Anterior cingulate cortex (tissue), 58 donors: ENCODE data around the gene SCRN1.
A peak's percentile ranks its signal among the peaks of the same experiment; 100 is the strongest.

Source experiments
- DNase-seq, 58 donors: peaks; one replicate each; lab custom pipeline; 2025; lab: John Stamatoyannopoulos, UW

SCRN1 gene

DNA sequence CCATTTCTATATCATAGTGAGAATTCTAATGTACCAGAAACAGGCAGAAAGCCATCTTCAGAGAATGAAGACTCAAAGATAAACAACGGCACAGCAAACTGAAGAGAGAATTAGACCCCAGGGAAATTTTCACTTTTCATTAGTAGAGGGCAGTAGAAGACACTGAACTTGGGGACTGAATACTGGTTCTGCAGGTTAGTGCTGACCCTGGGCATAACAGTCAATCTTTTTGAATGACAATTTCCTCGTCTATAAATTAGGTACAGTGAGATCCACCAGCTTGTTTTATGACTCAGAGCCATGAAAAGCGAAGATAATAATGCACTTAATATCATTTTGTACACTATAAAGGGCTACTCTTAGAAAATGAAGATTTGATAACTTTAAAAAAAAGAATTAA, 23.2 kb upstream of the SCRN1 start:
- DNase-seq = no peak

DNA sequence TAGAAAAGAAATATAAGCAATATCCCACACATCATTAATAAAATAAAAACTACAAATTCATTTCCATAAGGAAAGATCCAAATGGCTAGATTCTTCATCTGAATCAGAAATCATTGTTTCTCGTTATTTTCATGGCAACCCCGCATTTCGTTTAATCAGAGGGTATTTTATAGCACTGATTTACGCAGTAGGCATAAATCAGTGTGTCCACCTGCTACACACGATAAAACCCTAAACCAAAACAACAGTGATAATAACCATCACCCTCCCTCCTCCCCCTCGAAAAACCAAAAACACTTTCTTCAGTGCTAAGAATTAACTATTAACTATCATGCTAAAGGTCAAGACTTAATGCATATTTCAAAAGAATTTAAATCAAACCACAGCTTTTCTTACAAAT, 20.4 kb upstream of the SCRN1 start:
- no peak for DNase-seq

DNA sequence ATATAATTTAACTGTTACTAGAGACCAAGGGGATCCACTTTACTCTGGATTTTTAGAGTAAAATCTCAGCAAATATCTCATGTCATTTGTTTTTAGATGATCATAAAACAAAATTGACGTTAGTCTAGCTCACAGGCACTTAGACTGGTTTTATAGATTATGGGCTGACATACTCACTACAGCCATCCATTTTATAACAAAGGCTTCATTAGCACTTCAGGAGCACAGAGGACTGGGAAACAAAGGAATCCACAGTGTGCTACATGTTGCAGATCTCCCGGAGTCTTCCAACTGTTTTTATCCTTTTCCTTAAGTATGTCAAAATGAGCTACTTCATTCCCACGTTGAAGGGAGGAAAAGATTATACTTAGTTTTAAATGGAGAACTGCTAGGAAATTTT, 15.9 kb upstream of the SCRN1 start:
- DNase-seq = no peak

DNA sequence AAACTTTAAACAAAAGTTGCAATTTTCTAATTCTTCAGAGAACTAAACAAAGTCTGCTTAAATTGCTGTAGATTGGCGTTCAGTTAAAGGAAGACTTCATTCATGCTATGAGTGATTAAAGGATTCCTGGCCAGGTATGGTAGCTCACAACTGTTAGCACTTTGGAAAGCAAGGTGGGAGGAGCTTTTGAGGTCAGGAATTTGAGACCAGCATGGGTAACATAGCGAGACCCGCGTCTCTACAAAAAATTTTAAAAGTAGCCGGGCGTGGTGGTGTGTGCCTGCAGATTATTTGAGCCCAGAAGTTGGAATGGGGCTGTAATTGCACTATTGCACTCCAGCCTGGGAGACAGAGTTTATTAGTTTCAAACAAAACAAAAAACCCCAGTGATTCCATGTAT, 13.5 kb upstream of the SCRN1 start:
- no peak for DNase-seq

DNA sequence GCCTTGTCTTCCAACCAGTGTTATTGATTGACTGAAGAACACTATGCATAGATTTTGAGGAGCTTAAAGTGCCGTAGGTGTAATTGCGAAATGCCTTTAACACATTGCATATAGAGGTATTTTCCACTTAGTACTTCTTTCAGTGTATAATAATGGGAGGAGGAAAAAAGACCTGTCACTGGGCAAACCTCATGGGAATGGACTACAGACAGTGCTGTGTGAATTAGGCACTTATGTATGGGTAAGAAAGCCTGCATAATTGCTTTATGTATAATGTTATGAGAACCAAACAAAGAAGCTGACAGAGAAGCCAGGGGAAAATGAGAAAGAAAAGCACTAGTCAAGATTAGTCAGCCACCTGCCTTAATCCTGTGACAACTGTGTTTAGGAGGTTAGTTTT, 12.4 kb upstream of the SCRN1 start:
- DNase-seq = no peak

DNA sequence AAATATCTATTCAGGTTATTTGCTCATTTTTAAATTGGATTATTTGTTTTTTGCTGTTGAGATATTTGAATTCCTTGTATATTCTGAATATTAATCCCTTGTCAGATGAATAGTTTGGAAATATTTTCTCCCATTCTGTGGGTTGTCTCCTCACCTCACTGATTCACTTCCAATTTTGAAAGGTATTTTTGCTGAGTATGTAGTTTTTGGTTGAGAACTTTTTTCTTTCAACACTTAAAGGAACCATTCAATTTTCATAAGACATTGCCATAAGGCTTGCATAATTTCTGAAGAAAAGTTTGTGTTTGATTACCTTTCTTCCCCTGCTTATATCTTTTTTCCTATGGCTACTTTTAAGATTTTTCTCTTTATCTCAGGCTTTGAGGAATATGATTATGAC, 8.9 kb upstream of the SCRN1 start:
- no peak for DNase-seq

DNA sequence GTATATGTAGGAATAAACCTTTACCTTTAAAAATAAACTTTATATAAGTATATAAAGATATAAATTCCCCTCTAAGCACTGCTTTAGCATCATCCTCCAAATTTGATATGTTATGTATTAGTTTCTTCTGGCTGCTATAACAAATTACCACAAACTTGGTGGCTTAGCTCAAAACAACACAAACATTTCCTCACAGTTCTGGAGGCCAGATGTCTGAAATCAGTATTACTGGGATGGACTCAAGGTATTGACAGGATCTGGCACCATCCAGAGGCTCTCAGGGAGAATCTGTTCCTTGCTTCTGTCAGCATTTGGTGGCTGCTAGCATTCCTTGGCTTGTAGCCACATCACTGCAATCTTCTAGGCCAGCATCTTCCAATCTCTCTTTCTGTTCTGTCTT, 6.7 kb upstream of the SCRN1 start:
- DNase-seq = no peak

DNA sequence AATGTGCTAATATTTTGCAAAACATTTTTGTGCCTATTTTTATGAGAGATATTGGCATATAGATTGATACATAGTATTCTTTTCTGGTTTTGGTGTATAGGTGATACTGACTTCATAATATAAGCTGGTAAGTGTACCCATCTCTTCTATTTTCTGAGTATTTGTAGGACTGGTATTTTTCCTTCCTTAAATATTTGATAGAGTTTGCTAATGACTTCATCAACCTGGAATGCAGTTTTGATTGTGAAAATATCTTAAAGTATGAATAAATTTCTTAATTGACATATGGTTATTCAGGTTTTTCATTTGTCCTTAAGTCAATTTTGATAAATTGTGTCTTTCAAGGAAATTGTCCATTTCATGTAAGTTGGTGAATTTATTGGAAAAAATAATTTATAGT, 6.1 kb upstream of the SCRN1 start:
- no peak for DNase-seq

DNA sequence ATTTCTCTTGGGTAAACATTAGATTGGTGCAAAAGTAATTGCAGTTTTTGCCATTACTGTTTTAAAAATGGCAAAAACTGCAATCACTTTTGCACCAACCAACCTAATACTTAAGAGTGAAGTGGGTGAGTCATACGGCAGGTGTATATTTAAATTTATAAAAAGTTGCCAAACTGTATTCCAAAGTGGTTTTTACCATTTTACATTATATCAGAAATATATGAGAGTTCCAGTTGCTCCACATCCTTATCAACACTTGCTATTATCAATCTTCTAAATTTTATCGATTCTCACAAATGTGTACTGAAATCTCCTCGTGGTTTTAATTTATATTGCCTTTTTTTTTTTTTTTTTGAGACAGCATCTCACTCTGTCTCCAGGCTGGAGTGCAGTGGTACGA, 3.5 kb upstream of the SCRN1 start:
- DNase-seq = no peak

DNA sequence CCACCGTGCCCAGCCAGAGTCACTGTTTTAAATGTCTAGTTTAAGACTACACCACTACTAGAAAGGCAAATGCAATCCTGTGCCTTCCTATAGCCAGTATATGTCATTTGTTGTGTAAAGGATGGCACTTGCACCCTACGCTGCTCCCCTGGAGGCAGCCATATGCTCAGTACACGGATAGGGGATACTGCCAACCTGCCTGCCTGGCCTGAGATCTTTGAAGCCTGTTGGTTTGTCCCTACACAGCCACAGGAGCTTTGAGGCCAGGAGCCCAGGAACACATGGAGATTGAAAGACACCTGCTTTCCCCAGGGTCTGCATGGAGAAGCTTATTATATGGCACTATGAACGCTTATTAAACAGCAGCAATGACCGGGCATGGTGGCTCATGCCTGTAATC, 2.3 kb upstream of the SCRN1 start:
- no peak for DNase-seq

DNA sequence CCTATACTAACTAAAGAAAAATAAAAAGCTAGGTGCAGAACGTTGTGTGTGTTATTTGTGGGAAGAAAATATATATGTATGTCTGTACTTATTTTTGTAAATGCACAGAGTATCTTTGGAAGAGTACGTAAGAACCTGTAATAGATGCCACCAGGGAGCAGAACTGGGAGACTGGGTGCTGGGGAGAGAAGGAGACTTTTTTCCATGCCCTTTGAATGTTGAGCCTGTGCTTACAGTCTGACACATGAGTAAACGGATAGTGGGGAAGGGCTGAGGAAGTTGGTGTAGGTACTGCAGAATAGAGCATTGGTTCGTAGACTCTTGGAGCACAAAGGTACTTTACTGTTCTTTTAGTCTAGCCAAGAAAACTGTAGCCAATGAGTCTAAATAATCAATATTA, 1.3 kb upstream of the SCRN1 start:
- no peak for DNase-seq

DNA sequence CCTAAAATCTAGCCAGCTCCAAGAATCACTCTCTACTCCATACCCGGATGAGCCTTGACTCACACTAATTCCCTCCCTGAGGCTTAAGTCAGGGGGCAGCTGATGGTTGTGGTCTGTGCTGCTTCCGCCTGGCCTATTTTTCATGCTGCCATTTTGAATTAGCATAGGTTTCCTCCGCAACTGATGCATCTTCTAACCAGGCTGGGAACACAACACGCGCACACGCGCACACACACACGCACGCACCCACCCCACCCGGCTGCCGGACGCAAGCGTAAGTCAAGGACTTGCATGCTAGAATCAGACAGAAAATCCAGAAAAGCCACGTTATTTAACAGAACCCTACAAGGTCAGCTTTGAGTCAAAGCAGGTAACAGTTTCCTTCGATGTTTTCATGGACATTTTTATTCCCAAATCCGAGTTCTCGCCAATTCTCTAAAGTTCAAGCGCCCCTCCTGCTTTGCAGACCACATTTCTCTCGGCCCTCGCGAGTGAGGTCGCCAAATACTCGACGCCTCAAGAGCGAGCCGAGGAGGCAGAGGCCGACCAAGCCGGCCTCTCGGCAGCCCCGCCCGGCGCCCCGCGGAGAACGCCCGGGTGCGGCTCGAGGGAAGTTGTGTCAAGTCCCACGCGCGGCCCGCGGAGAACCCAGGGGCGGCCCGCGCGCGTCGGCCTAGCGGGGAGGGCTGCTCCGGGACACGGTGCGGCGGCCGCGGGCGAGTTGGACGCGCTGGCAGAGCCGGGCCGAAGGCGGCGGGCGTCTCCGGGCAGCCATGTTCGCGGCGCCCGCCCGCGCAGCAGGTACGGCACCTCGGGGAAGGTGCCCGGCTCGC, 961 bp downstream of the SCRN1 start:
- DNase-seq = peak in 43 of 58 donors; percentile 21 to 76 (median 48)

DNA sequence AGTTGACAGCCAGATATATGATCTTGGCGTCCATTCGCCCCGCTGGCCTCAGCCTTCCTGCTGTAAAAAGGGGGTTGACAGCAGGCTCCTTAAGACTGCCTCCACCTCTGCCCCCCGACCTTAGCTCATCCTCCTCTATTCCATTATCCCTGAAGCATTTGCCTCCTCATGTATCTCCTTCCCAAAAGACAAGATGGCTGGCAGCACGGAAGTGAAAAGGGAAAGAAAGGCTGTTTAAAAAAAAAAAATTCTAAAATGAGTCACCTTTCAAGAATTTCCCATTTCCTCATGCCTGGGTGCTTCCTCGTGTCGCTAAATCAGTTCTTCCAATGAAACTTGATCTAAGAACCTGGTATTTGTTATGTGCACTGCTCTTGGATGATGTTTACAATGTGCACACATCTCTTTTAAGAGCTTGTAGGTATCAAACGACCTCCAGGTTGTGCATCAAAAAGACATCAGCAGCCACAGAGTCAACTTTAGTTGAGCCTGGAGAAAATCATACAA, 1.7 kb downstream of the SCRN1 start:
- no peak for DNase-seq

DNA sequence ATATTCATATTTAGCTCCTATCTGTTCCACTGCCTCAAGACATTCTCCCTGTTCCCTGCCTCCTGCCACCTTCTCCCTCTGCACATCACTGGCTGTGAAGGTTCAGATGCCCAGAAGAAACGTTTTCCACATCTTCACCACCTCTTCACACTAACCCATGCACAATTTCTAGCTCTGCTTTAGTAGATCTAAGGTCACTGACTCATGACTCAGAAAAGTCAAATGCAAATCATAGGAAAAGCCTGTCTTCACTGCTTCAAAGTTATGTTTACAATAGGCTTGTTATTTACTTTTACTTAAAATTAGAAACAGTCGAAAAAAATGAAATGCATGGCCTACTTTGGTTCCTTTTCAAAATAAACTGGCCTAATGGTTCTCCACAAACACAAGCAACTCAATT, 2.5 kb downstream of the SCRN1 start:
- DNase-seq = no peak

DNA sequence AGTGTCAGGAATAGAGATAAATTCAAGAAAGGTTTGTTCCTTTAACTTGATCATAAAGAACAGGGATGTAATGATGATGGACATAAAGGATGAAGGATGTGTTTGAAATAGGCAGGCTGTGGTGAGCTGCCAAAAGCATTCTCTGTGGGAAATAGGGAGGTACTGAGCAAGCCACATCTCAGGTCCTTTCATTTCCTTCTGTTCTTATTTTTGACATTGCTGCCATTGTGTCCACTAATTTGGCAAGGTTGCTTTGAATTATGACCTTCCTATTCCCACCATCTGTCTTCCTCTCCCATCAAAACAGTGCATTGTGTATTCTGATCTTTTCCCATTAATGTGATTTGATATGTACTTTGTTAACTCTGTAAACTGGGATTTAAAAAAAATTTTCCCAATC, 9.4 kb downstream of the SCRN1 start:
- no peak for DNase-seq

DNA sequence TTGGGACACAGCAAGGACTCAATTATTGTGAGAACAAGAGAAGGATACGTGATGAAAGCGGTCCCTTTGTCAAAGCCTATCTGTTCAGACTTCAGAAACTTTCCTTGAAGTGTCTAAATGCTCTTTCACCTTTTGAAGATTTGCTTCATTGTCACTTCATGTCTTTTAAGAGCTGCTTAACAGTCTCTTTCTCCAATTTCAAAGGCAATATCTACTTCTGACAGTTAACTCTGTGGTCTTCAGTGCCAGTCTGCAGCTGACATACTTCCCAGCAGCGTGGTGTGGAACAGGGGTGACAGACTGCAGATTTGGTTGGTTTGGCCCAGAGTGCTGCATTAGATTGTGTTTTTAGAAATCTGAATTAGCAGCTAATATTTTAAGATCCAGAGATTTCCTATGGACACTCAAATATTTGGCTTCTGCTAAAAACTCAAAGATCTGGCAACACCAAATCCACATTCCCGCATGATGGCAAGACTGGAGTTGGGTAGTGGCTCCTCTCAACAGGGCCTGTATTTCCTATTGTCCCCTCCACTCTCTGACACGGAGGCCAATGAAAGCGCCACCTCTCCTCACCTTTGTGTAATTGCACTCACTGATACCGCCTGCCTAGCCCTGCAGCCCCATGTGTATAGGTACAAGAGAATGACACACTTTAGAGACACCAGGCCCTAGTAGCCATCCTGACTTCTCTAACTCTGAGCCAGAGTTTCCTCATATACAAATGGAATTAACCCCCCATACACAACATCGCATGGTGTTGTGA, 11.5 kb downstream of the SCRN1 start:
- DNase-seq = no peak

DNA sequence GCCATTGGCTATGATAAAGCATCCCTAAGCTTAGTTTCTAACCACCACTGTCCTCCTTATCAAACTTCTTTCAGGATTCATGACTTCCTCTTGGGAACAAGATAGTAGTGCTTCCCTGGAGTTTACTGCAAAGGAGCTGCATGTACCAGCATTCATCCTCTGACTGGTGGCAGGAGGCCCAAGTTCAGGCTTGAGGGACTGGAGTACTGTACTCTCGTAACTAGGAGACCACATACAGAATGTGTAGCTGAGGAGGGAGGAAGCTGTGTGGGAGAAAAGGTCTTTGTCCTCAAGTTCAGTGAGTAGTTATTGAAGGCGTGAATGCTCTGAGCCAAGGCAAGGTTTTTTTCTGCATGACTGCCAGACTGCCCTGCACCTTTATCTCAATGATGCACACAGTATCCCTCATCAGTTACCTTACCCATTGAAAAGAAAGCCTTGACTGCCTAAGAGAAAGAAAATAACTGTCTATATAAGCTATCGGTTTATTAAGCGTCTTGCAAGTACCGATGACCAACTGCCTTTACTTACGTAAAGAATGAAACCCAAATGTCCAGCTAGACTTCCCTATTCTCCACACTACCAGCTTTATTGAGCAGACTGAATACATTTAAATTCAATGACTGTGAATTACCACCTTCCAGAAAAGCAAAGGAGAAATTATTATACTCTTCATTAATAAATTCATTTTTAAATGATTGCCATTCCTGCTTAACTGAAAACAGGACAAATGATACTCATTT, 12.8 kb downstream of the SCRN1 start:
- DNase-seq = peak in 33 of 58 donors; percentile 20 to 76 (median 45)

DNA sequence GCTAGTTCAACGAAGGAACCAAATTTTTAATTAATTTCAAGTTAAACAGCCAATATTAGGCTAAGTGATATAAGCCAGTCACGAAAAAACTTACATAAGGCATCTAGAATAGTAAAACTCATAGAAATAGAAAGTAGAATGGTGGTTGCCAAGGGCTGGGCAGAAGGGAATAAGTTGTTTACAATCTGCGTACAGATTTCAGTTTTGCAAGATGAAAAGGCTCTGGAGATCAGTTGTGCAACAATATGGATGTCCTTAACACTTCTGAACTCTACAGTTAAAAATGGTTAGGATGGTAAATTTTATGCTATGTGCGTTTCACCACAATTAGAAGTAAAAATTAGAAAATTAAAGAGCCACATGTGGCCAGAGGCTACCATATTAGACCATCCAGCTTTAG, 13.3 kb downstream of the SCRN1 start:
- DNase-seq = no peak

DNA sequence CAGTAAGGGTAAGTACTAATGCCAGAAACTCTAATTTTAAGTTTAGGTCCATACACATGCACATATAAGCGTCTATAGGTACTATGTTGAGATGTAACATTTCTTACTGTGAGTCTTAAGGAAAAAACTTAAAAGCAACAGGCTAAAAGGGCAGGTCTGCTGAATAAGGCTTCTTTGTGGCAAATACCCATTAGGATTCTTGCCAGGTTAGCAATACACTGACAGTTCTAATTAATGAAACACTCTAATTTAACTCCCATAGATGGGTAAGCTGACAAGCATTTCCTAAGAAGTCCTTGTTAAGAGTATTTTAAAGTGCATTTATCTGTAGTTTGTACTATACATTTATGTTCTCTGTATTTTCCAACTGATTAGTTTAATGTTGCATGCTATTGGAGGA, 14.0 kb downstream of the SCRN1 start:
- DNase-seq = no peak

DNA sequence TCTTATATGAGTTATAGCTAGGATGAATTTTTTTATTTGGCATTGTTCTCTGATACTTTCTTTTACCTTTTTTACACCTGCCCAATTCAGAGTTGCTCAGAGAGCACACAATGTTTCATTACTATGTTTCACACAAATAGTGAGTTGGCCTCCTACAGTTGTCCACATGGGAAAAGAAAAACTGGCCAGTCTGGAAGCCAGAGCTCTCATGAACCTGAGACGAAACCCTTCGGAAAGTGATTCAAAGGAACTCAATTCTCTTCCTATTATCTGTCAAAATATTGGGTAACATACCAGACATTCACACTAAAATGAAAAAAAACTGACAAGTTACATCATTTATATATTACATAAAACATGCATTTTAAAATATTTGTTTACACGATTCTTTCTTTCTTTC, 15.3 kb downstream of the SCRN1 start:
- DNase-seq = no peak

DNA sequence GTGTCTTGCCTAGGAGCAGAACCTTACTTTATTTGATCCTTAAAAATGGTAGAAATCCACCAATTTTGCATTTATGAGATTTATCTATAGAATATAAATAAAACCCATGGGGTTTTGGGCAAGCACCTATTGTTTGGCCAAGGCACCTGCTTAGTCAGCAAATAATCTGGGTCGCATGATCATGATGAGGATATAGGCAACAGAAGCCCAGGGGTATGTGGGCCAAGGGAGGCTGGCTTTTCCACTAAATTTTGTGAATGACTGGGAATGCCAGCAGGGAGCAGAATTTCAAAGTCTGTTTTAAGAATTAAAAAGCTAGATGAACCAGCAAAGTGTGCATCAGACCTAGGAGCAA, 17.3 kb downstream of the SCRN1 start:
- DNase-seq = no peak
